B cell (primary cell): ENCODE measurements around the gene SLC8A3. TPM values are rescaled to one million over a fixed set of nuclear protein-coding genes. Genes with fewer than 3 reads are reported as not detected.

Experiments
- ATAC-seq: fragments of 200-7000 bp; cut with Tn5 transposase; one replicate; pipeline ENCODE4 v1.10.0; 2021; ENCODE audit warnings: low read depth, mild to moderate bottlenecking, moderate number of reproducible peaks, moderate library complexity
- CTCF ChIA-PET: fragments of 350-600 bp; sonication (Branson Sonifier 250); formaldehyde crosslinking; loops from one replicate; lab custom pipeline; 2021; ENCODE audit warnings: antibody characterized with exemption, inconsistent platforms; lab: Charles Lee
- POLR2A ChIA-PET: fragments of 350-600 bp; sonication (Branson Sonifier 250); formaldehyde crosslinking; loops from one replicate; lab custom pipeline; 2021; ENCODE audit warnings: antibody characterized with exemption; lab: Charles Lee
- DNase-seq: peaks from one replicate; pipeline ENCODE4 v3.0.0; 2013
- H2AFZ ChIP-seq: 2 replicates; pipeline ENCODE4 v1.6.1; 2012; ENCODE audit warnings: mild to moderate bottlenecking, low read depth, low read length; ENCODE audit not compliant: insufficient read depth, poor library complexity, severe bottlenecking
- H3K27ac ChIP-seq, 2 donors: 1 replicate in 1 of 2; 2 replicates in 1 of 2; pipeline ENCODE4 v1.5.1; 2012 to 2013; ENCODE audit warnings: low read length in 2 of 2, mild to moderate bottlenecking in 2 of 2, moderate library complexity in 1 of 2
- H3K27me3 ChIP-seq, 4 experiments: fragments of 200-600 bp in 1 of 4; sonication (generic) in 1 of 4; replicated peaks in 1 of 4; 1 replicate in 2 of 4; 2 replicates in 2 of 4; pipeline versions ENCODE4 v1.6.1 to v1.7.0; 2013 to 2016; ENCODE audit warnings: low read length in 3 of 4, mild to moderate bottlenecking in 2 of 4, mixed read lengths in 1 of 4, moderate library complexity in 1 of 4; ENCODE audit not compliant: insufficient read depth in 4 of 4, control insufficient read depth in 3 of 4; ENCODE audit errors: control extremely low read depth in 1 of 4
- H3K36me3 ChIP-seq, 2 experiments: replicated peaks in 1 of 2; 1 replicate in 1 of 2; 2 replicates in 1 of 2; pipeline versions ENCODE4 v1.6.1 to v1.7.1; 2013; ENCODE audit warnings: low read length in 1 of 2; ENCODE audit not compliant: insufficient read depth in 2 of 2, control insufficient read depth in 1 of 2; ENCODE audit errors: control extremely low read depth in 1 of 2, extremely low read depth in 1 of 2
- H3K4me1 ChIP-seq, 2 donors: fragments of 200-600 bp in 1 of 2; sonication (generic) in 1 of 2; 1 replicate in 1 of 2; 2 replicates in 1 of 2; pipeline versions ENCODE4 v1.5.1 to v1.6.1; 2013 to 2017; ENCODE audit warnings: low read length in 2 of 2; ENCODE audit not compliant: control insufficient read depth in 2 of 2, insufficient read depth in 2 of 2
- H3K4me2 ChIP-seq: replicated peaks from 2 replicates; pipeline ENCODE3; 2012; ENCODE audit warnings: mild to moderate bottlenecking, low read depth, low read length; ENCODE audit not compliant: poor library complexity, severe bottlenecking
- H3K4me3 ChIP-seq, 5 experiments: fragments of 200-600 bp in 1 of 5; sonication (generic) in 1 of 5; 1 replicate in 3 of 5; 2 replicates in 2 of 5; pipeline versions ENCODE4 v1.5.1 to v1.7.0; 2011 to 2016; ENCODE audit warnings: low read length in 4 of 5, mild to moderate bottlenecking in 4 of 5, low read depth in 2 of 5, control low read depth in 1 of 5, moderate library complexity in 1 of 5; ENCODE audit not compliant: insufficient read depth in 1 of 5; ENCODE audit errors: control extremely low read depth in 1 of 5, extremely low read depth in 1 of 5
- H3K79me2 ChIP-seq: fragments of 200-600 bp; sonication (generic); one replicate; pipeline ENCODE4 v1.6.0; 2016; ENCODE audit warnings: low read length; ENCODE audit not compliant: control insufficient read depth, insufficient read depth
- H3K9ac ChIP-seq: fragments of 200-600 bp; sonication (generic); 2 replicates; pipeline ENCODE4 v1.6.1; 2017; ENCODE audit warnings: mild to moderate bottlenecking, low read length, moderate library complexity
- H3K9me3 ChIP-seq, 3 donors: one replicate each; pipeline versions ENCODE4 v1.6.1 to v1.7.1; 2013; ENCODE audit warnings: low read length in 2 of 3; ENCODE audit not compliant: control insufficient read depth in 2 of 3, insufficient read depth in 1 of 3; ENCODE audit errors: control extremely low read depth in 1 of 3
- H4K20me1 ChIP-seq: 2 replicates; pipeline ENCODE4 v1.6.0; 2012; ENCODE audit warnings: mild to moderate bottlenecking, low read length; ENCODE audit not compliant: insufficient read depth, control insufficient read depth, poor library complexity, severe bottlenecking
- H3K27ac Mint-ChIP-seq: one replicate; pipeline ENCODE4 v1.8.0; 2021; ENCODE audit warnings: mixed read lengths
- H3K27me3 Mint-ChIP-seq: one replicate; pipeline ENCODE4 v1.8.0; 2021; ENCODE audit warnings: mixed read lengths
- H3K4me1 Mint-ChIP-seq: one replicate; pipeline ENCODE4 v1.8.0; 2021; ENCODE audit warnings: mixed read lengths
- H3K4me3 Mint-ChIP-seq: one replicate; pipeline ENCODE4 v1.8.0; 2021; ENCODE audit warnings: mixed read lengths
- H3K9me3 Mint-ChIP-seq: one replicate; pipeline ENCODE4 v1.8.0; 2022; ENCODE audit warnings: mixed read lengths; ENCODE audit not compliant: insufficient read depth
- EZH2 ChIP-seq: IDR thresholded peaks from 2 replicates; pipeline ENCODE4 v1.6.1; 2012; ENCODE audit warnings: borderline replicate concordance, low read depth, mild to moderate bottlenecking, moderate library complexity, low read length; ENCODE audit not compliant: insufficient read depth, poor library complexity, severe bottlenecking
- WGBS: methylation state at CpG from one replicate; pipeline ENCODE4 v1.1.5; 2013; ENCODE audit warnings: missing lambda C conversion rate; ENCODE audit not compliant: insufficient coverage; 5-methylcytosine and 5-hydroxymethylcytosine counted together
- intact Hi-C: fragments of 100-400 bp; cut with micrococcal nuclease; formaldehyde crosslinking; loops from one replicate; pipeline ENCODE4 v1.10.0; 2022
- polyA plus RNA-seq: library from polyadenylated mRNA; depleted of rRNA; stranded (reverse); fragments of >200 nt; gene quantifications from 2 replicates; pipeline ENCODE4 v1.2.3, GENCODE V29; 2012
- total RNA-seq, 2 donors: library from RNA; stranded (reverse); fragments of 120-200 nt in 1 of 2; gene quantifications; 1 replicate in 1 of 2; 2 replicates in 1 of 2; pipeline versions ENCODE4 v1.2.3 to v1.2.4, GENCODE V29; 2013 to 2022
- TF ChIP-seq, protein P1 (sequence below): fragments of 200-600 bp; IDR thresholded peaks from one replicate; pipeline ENCODE4 v1.8.0; 2022; ENCODE audit warnings: antibody characterized with exemption, mild to moderate bottlenecking

Gene SLC8A3
- total and polyA plus RNA-seq, 2 donors (not counting 1 experiment from before 2014, with no cell fraction given) = 0.07 to 0.09 TPM

DNA sequence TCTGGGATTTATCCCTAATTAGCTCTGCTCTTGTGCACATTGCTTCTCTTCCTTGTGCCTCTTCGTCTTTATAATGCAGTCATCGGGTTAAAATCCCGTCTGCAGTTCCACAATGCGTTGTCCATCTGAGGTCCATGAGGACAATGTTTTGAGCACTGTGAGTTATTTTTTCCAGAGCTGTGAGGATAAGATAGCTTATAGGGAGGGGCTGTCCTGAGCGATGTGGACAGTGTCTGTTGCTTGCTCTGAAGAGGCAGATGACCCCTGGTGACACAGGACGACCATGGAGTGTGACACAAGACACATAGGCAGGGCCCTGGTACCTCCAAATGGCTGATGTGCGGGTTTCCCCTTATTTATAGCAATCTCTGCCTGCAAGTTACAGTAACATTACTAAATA lies 177.0 kb downstream of the SLC8A3 start:
- Histone ChIP-seq H3K36me3 (no peaks in the 10 kb centered on the region), H4K20me1 (no peaks in the 10 kb centered on the region), H3K27ac (no peak overlapping the region), H3K9ac (no peak overlapping the region), H3K79me2 (no peaks in the 10 kb centered on the region), H3K4me1 (peaks cover 0 to 6% of the 10 kb centered on the region in 2 donors), H3K27me3 (no peaks in the 10 kb centered on the region), H3K4me3 (no peak overlapping the region), H3K9me3 (no peaks in the 10 kb centered on the region), H2AFZ (no peak overlapping the region), H3K4me2 (no peak overlapping the region)
- ATAC-seq (no peak), DNase-seq (no peak)
- POLR2A ChIA-PET = no interaction called here
- H3K27me3 Mint-ChIP-seq = peaks cover 12% of the 10 kb centered on the region
- H3K4me1 Mint-ChIP-seq = peaks cover 6% of the 10 kb centered on the region
- intact Hi-C loops = no loop called here
- no peak for TF ChIP-seq EZH2
- TF ChIP-seq, protein P1, sequence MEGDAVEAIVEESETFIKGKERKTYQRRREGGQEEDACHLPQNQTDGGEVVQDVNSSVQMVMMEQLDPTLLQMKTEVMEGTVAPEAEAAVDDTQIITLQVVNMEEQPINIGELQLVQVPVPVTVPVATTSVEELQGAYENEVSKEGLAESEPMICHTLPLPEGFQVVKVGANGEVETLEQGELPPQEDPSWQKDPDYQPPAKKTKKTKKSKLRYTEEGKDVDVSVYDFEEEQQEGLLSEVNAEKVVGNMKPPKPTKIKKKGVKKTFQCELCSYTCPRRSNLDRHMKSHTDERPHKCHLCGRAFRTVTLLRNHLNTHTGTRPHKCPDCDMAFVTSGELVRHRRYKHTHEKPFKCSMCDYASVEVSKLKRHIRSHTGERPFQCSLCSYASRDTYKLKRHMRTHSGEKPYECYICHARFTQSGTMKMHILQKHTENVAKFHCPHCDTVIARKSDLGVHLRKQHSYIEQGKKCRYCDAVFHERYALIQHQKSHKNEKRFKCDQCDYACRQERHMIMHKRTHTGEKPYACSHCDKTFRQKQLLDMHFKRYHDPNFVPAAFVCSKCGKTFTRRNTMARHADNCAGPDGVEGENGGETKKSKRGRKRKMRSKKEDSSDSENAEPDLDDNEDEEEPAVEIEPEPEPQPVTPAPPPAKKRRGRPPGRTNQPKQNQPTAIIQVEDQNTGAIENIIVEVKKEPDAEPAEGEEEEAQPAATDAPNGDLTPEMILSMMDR = no peak
- H3K27ac Mint-ChIP-seq = no peak overlapping the region
- H3K9me3 Mint-ChIP-seq = no peaks in the 10 kb centered on the region
- H3K4me3 Mint-ChIP-seq = no peak overlapping the region
- CTCF ChIA-PET = interaction anchor here (1.1 to 1.2 kb wide), 2 partner anchors 8 to 16 kb away, joined by 3 read pairs; no protein-coding TSS in a partner anchor
- WGBS = 100% methylated on average over 5 of the region's 7 CpGs

DNA sequence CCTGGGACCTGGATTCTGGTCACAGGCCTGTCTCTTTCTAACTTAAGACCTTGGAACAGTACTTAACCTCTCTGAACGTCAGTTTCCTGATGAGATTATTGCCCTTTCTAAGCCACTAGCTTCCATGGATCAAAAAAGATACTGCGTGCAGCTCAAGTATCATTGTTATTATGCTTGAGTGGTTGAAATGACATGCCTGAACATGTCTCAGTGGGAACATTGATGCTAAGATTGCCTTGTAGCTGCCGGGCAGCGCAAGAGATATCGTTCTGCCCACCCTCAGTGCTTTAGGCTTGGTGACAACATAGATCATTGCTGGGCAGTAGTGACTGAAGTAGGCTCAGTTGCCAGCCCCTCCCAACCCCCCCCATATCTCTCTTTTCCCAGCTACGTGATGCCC lies 177.7 kb downstream of the SLC8A3 start:
- Mint-ChIP-seq H3K9me3 (no peaks in the 10 kb centered on the region), H3K4me1 (peaks cover 6% of the 10 kb centered on the region), H3K27me3 (peaks cover 12% of the 10 kb centered on the region), H3K27ac (no peak overlapping the region), H3K4me3 (no peak overlapping the region)
- Histone ChIP-seq H2AFZ (no peak overlapping the region), H3K4me3 (no peak overlapping the region), H3K4me2 (no peak overlapping the region), H3K9ac (no peak overlapping the region), H3K9me3 (no peaks in the 10 kb centered on the region), H3K4me1 (peaks cover 0 to 6% of the 10 kb centered on the region in 2 donors), H3K27me3 (no peaks in the 10 kb centered on the region), H3K27ac (no peak overlapping the region), H4K20me1 (no peaks in the 10 kb centered on the region), H3K79me2 (no peaks in the 10 kb centered on the region), H3K36me3 (no peaks in the 10 kb centered on the region)
- ChIA-PET CTCF (interaction anchor here (1.1 kb wide), 1 partner anchor 9 kb away, joined by 3 read pairs; no protein-coding TSS in a partner anchor), POLR2A (no interaction called here)
- ATAC-seq (no peak), DNase-seq (no peak)
- intact Hi-C loops = no loop called here
- TF ChIP-seq, protein P1 = no peak
- no peak for TF ChIP-seq EZH2
- WGBS = 93% methylated on average over 6 of the region's 6 CpGs
